KOPT-K1 (cell line): ENCODE results near the gene PLCL1.

Source experiments
- H3K27ac ChIP-seq: fragments of 200-600 bp; sonication (generic); 2 replicates; pipeline ENCODE4 v1.5.1; 2016; ENCODE audit warnings: antibody characterized with exemption, mild to moderate bottlenecking, low read depth, low read length; ENCODE audit not compliant: poor library complexity, severe bottlenecking
- H3K36me3 ChIP-seq: fragments of 200-600 bp; sonication (generic); 2 replicates; pipeline ENCODE4 v1.5.1; 2017; ENCODE audit warnings: antibody characterized with exemption, mild to moderate bottlenecking, low read length, moderate library complexity; ENCODE audit not compliant: insufficient read depth
- H3K9me3 ChIP-seq: fragments of 200-600 bp; sonication (generic); 2 replicates; pipeline ENCODE4 v1.5.1; 2017; ENCODE audit warnings: antibody characterized with exemption, low read length, mild to moderate bottlenecking; ENCODE audit not compliant: insufficient read depth, poor library complexity, severe bottlenecking

PLCL1 gene

GRCh38 chr2:197908990-197909776, 104.8 kb downstream of the PLCL1 start:
- H3K36me3 ChIP-seq: no peaks in the 10 kb centered on the region
- H3K9me3 ChIP-seq: no peaks in the 10 kb centered on the region
- H3K27ac ChIP-seq: no peak overlapping the region

GRCh38 chr2:197911667-197912066, 107.3 kb downstream of the PLCL1 start:
- Histone ChIP-seq H3K27ac (no peak overlapping the region), H3K9me3 (no peaks in the 10 kb centered on the region), H3K36me3 (no peaks in the 10 kb centered on the region)

- Histone ChIP-seq H3K9me3 (no peaks in the 10 kb centered on the region), H3K36me3 (no peaks in the 10 kb centered on the region), H3K27ac (no peak overlapping the region)
Measured at GRCh38 chr2:197913084-197913483, 108.7 kb downstream of the PLCL1 start.

- Histone ChIP-seq H3K36me3 (no peaks in the 10 kb centered on the region), H3K9me3 (no peaks in the 10 kb centered on the region), H3K27ac (no peak overlapping the region)
Measured at GRCh38 chr2:197914778-197915177, 110.4 kb downstream of the PLCL1 start.

- H3K9me3 ChIP-seq: no peaks in the 10 kb centered on the region
- no peaks in the 10 kb centered on the region for H3K36me3 ChIP-seq
- H3K27ac ChIP-seq: no peak overlapping the region
Measured at GRCh38 chr2:197915548-197916265, 111.3 kb downstream of the PLCL1 start.

GRCh38 chr2:197919487-197919886, 115.1 kb downstream of the PLCL1 start:
- Histone ChIP-seq H3K27ac (no peak overlapping the region), H3K36me3 (no peaks in the 10 kb centered on the region), H3K9me3 (no peaks in the 10 kb centered on the region)

- Histone ChIP-seq H3K9me3 (no peaks in the 10 kb centered on the region), H3K27ac (no peak overlapping the region), H3K36me3 (no peaks in the 10 kb centered on the region)
Measured at GRCh38 chr2:197920088-197920487, 115.7 kb downstream of the PLCL1 start.

- no peaks in the 10 kb centered on the region for H3K36me3 ChIP-seq
- no peak overlapping the region for H3K27ac ChIP-seq
- no peaks in the 10 kb centered on the region for H3K9me3 ChIP-seq
Measured at GRCh38 chr2:197920592-197921201, 116.3 kb downstream of the PLCL1 start.

- H3K27ac ChIP-seq: no peak overlapping the region
- H3K36me3 ChIP-seq: no peaks in the 10 kb centered on the region
- no peaks in the 10 kb centered on the region for H3K9me3 ChIP-seq
Measured at GRCh38 chr2:197924483-197924882, 120.1 kb downstream of the PLCL1 start.

- Histone ChIP-seq H3K27ac (no peak overlapping the region), H3K9me3 (no peaks in the 10 kb centered on the region), H3K36me3 (no peaks in the 10 kb centered on the region)
Measured at GRCh38 chr2:197925204-197925603, 120.8 kb downstream of the PLCL1 start.

GRCh38 chr2:197925976-197926375, 121.6 kb downstream of the PLCL1 start:
- Histone ChIP-seq H3K36me3 (no peaks in the 10 kb centered on the region), H3K9me3 (no peaks in the 10 kb centered on the region), H3K27ac (no peak overlapping the region)

GRCh38 chr2:197926673-197927072, 122.3 kb downstream of the PLCL1 start:
- no peaks in the 10 kb centered on the region for H3K9me3 ChIP-seq
- no peaks in the 10 kb centered on the region for H3K36me3 ChIP-seq
- H3K27ac ChIP-seq: no peak overlapping the region

- H3K36me3 ChIP-seq: no peaks in the 10 kb centered on the region
- H3K27ac ChIP-seq: no peak overlapping the region
- no peaks in the 10 kb centered on the region for H3K9me3 ChIP-seq
Measured at GRCh38 chr2:197927994-197928393, 123.6 kb downstream of the PLCL1 start.

GRCh38 chr2:197929008-197929885, 124.9 kb downstream of the PLCL1 start:
- H3K9me3 ChIP-seq: no peaks in the 10 kb centered on the region
- H3K36me3 ChIP-seq: no peaks in the 10 kb centered on the region
- no peak overlapping the region for H3K27ac ChIP-seq

- Histone ChIP-seq H3K9me3 (no peaks in the 10 kb centered on the region), H3K27ac (no peak overlapping the region), H3K36me3 (no peaks in the 10 kb centered on the region)
Measured at GRCh38 chr2:197929886-197930227, 125.5 kb downstream of the PLCL1 start.
